OCI-LY1 (cell line): Measurements from ENCODE around the gene RPL11.

Experiments used
- H2AFZ ChIP-seq: fragments of 200-600 bp; sonication (generic), shearing (Covaris generic); 2 replicates; pipeline ENCODE4 v1.6.0; 2014; ENCODE audit warnings: antibody characterized with exemption, mild to moderate bottlenecking, low read length
- H3F3A ChIP-seq: fragments of 200-600 bp; sonication (generic), shearing (Covaris generic); 2 replicates; pipeline ENCODE4 v1.6.0; 2014; ENCODE audit warnings: mild to moderate bottlenecking, antibody characterized with exemption, low read length, moderate library complexity; ENCODE audit not compliant: insufficient read depth
- H3K27ac ChIP-seq: fragments of 200-600 bp; sonication (generic); 2 replicates; pipeline ENCODE4 v1.5.1; 2014; ENCODE audit warnings: low read length, mixed run types, mild to moderate bottlenecking, low read depth; ENCODE audit not compliant: poor library complexity, severe bottlenecking
- H3K27me3 ChIP-seq: fragments of 200-600 bp; sonication (generic); 2 replicates; pipeline ENCODE4 v1.6.0; 2014; ENCODE audit warnings: antibody characterized with exemption, mild to moderate bottlenecking, low read length, moderate library complexity; ENCODE audit not compliant: insufficient read depth
- H3K36me3 ChIP-seq: fragments of 200-600 bp; sonication (generic); 2 replicates; pipeline ENCODE4 v1.6.1; 2014; ENCODE audit warnings: mild to moderate bottlenecking, antibody characterized with exemption, low read length, moderate library complexity, mixed read lengths; ENCODE audit not compliant: insufficient read depth
- H3K4me1 ChIP-seq: fragments of 200-600 bp; sonication (generic); 2 replicates; pipeline ENCODE4 v1.5.1; 2014; ENCODE audit warnings: mild to moderate bottlenecking, low read length, moderate library complexity; ENCODE audit not compliant: insufficient read depth, severe bottlenecking
- H3K4me2 ChIP-seq: fragments of 200-600 bp; sonication (generic), shearing (Covaris generic); 2 replicates; pipeline ENCODE4 v1.6.1; 2014; ENCODE audit warnings: low read length
- H3K4me3 ChIP-seq: fragments of 200-600 bp; sonication (generic); 2 replicates; pipeline ENCODE4 v1.5.1; 2014; ENCODE audit warnings: low read length, low read depth, mild to moderate bottlenecking, mixed read lengths; ENCODE audit not compliant: poor library complexity, severe bottlenecking
- H3K79me2 ChIP-seq: fragments of 200-600 bp; shearing (Covaris generic); 2 replicates; pipeline ENCODE4 v1.6.1; 2016; ENCODE audit warnings: mixed run types, low read length, mixed read lengths; ENCODE audit not compliant: insufficient read depth
- H3K9ac ChIP-seq: fragments of 200-600 bp; sonication (generic), shearing (Covaris generic); 2 replicates; pipeline ENCODE4 v1.6.1; 2014; ENCODE audit warnings: mild to moderate bottlenecking, low read length, mixed read lengths
- H3K9me2 ChIP-seq: fragments of 200-600 bp; sonication (generic), shearing (Covaris generic); 2 replicates; pipeline ENCODE4 v1.6.1; 2014; ENCODE audit warnings: low read depth, mild to moderate bottlenecking, low read length, mixed read lengths
- H3K9me3 ChIP-seq: fragments of 200-600 bp; shearing (Covaris generic); 2 replicates; pipeline ENCODE4 v1.6.1; 2014; ENCODE audit warnings: low read length, mixed read lengths
- H4K20me1 ChIP-seq: fragments of 200-600 bp; sonication (generic), shearing (Covaris generic); 2 replicates; pipeline ENCODE4 v1.6.0; 2016; ENCODE audit warnings: mild to moderate bottlenecking, low read length; ENCODE audit not compliant: insufficient read depth
- EZH2 ChIP-seq: fragments of 200-600 bp; sonication (generic), shearing (Covaris generic); IDR thresholded peaks from 2 replicates; pipeline ENCODE4 v1.8.0; 2017; ENCODE audit warnings: borderline replicate concordance, mixed run types, mild to moderate bottlenecking, antibody characterized with exemption, low read length, moderate library complexity, mixed read lengths
- TF ChIP-seq, protein P1 (sequence below): fragments of 200-600 bp; sonication (generic), shearing (Covaris generic); IDR thresholded peaks from 2 replicates; pipeline ENCODE4 v1.5.1; 2017; ENCODE audit warnings: mild to moderate bottlenecking, antibody characterized with exemption, low read length, moderate library complexity, mixed read lengths

Gene RPL11

DNA sequence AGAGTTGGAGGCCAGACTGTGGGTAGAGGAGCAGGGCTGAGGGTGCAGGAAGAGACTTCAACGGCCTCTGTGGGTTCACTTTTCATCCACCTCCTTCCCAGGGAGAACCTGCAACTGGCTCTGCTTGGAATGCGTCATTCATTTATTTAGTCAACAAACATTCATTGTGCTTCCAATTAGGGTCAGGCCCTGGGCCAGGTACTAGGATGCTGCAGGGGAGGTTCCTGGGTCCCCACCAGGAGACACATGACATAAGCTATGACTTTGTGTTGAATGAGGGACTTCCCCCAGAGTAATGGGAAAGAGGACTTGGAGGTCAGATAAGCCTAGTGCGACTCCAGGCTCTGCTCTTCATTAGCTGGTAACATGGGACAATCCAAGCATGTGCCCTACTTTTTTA is 46.3 kb upstream of the RPL11 start:
- no peak overlapping the region for H3K4me2 ChIP-seq
- H3K9me3 ChIP-seq, result no peaks in the 10 kb centered on the region
- H3F3A ChIP-seq, result no peaks in the 10 kb centered on the region
- TF ChIP-seq, protein P1, sequence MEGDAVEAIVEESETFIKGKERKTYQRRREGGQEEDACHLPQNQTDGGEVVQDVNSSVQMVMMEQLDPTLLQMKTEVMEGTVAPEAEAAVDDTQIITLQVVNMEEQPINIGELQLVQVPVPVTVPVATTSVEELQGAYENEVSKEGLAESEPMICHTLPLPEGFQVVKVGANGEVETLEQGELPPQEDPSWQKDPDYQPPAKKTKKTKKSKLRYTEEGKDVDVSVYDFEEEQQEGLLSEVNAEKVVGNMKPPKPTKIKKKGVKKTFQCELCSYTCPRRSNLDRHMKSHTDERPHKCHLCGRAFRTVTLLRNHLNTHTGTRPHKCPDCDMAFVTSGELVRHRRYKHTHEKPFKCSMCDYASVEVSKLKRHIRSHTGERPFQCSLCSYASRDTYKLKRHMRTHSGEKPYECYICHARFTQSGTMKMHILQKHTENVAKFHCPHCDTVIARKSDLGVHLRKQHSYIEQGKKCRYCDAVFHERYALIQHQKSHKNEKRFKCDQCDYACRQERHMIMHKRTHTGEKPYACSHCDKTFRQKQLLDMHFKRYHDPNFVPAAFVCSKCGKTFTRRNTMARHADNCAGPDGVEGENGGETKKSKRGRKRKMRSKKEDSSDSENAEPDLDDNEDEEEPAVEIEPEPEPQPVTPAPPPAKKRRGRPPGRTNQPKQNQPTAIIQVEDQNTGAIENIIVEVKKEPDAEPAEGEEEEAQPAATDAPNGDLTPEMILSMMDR, result no peak
- no peak for TF ChIP-seq EZH2
- H3K79me2 ChIP-seq, result no peaks in the 10 kb centered on the region
- no peaks in the 10 kb centered on the region; the same call in 1 of the 2 replicates for H3K36me3 ChIP-seq
- H3K27ac ChIP-seq, result no peak overlapping the region
- H4K20me1 ChIP-seq, result no peaks in the 10 kb centered on the region
- H2AFZ ChIP-seq, result no peak overlapping the region
- no peaks in the 10 kb centered on the region for H3K27me3 ChIP-seq
- peaks cover 10% of the 10 kb centered on the region for H3K4me1 ChIP-seq
- no peaks in the 10 kb centered on the region for H3K9me2 ChIP-seq
- no peak overlapping the region for H3K4me3 ChIP-seq
- no peak overlapping the region for H3K9ac ChIP-seq

DNA sequence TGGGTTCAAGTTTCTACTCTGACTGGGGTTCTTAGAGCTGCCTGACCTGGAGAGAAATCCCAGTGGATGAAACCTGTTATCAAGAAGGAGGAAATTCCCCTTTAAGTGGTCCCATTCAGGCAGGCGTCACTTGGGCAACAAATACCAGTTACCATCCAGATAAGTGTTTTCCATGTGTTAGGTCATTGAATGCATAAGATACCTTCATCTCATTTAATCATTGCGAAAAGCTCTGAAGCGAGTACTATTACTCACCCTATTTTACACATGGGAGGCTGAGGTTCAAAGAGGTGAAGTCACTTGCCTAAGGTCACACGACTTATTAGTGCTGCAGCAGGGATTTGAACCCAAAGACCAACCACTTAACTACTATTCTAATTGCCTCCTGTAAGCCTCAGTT is 45.5 kb upstream of the RPL11 start:
- H3K79me2 ChIP-seq, result no peaks in the 10 kb centered on the region
- H3F3A ChIP-seq, result no peaks in the 10 kb centered on the region
- H3K4me3 ChIP-seq, result no peak overlapping the region
- no peaks in the 10 kb centered on the region for H4K20me1 ChIP-seq
- no peaks in the 10 kb centered on the region for H3K9me3 ChIP-seq
- peaks cover 10% of the 10 kb centered on the region for H3K4me1 ChIP-seq
- no peak overlapping the region for H3K27ac ChIP-seq
- H3K9me2 ChIP-seq, result no peaks in the 10 kb centered on the region
- no peak overlapping the region for H2AFZ ChIP-seq
- no peak overlapping the region for H3K9ac ChIP-seq
- H3K36me3 ChIP-seq, result no peaks in the 10 kb centered on the region; the same call in 1 of the 2 replicates
- 0 out of 2 replicates have a peak, but pooled peaks cover 3% of the 10 kb centered on the region for H3K27me3 ChIP-seq
- no peak overlapping the region for H3K4me2 ChIP-seq
- TF ChIP-seq, protein P1, result no peak
- TF ChIP-seq EZH2, result no peak

DNA sequence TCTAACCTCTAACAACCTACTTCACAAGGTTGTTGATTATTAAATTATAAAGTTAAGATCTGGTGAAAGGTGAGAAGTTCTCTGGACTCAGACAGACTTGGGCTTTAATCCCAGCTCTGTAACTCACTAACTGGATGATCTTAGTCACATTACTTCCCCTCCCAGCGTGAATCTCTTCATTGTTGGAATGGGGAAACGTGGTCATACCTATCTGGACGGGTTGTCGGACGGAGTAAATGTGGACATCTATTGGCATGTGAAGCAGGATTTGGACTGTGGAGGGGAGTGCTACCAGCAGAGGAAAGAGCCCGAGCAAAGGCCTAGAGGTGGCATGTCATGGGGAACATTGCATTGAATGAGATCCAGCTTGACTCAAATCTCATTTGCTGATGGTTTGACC is 45.1 kb upstream of the RPL11 start:
- Histone ChIP-seq H3K27ac (no peak overlapping the region), H2AFZ (no peak overlapping the region), H3K4me2 (no peak overlapping the region), H3F3A (no peaks in the 10 kb centered on the region), H4K20me1 (no peaks in the 10 kb centered on the region), H3K4me1 (peaks cover 10% of the 10 kb centered on the region), H3K9me2 (no peaks in the 10 kb centered on the region), H3K9me3 (no peaks in the 10 kb centered on the region), H3K4me3 (no peak overlapping the region), H3K27me3 (0 out of 2 replicates have a peak, but pooled peaks cover 3% of the 10 kb centered on the region), H3K9ac (no peak overlapping the region), H3K79me2 (no peaks in the 10 kb centered on the region), H3K36me3 (no peaks in the 10 kb centered on the region; the same call in 1 of the 2 replicates)
- TF ChIP-seq, protein P1, result no peak
- no peak for TF ChIP-seq EZH2
